SK-N-SH (cell line): ENCODE results near the gene OR51E1. TPM values are rescaled to one million over a fixed set of nuclear protein-coding genes. Genes with fewer than 3 reads are reported as not detected.

ENCODE experiments used
- CTCF ChIA-PET: fragments of 300-600, 350-600 bp; formaldehyde crosslinking; extraction: SDS; loops from one replicate; lab custom pipeline; 2021; lab: Yijun Ruan, JAX
- POLR2A ChIA-PET: fragments of 350-600 bp; sonication (Branson Sonifier 250); formaldehyde crosslinking; extraction: SDS; loops from one replicate; lab custom pipeline; 2020; ENCODE audit warnings: antibody characterized with exemption, inconsistent platforms; lab: Yijun Ruan, JAX
- DNase-seq: peaks from one replicate; pipeline ENCODE4 v3.0.0; 2012
- H2AFZ ChIP-seq: fragments of 200-600 bp; sonication (generic); 2 replicates; pipeline ENCODE4 v1.8.1; 2016; ENCODE audit warnings: antibody characterized with exemption, mild to moderate bottlenecking, low read depth
- H3F3A ChIP-seq: fragments of 200-600 bp; sonication (generic); replicated peaks from 2 replicates; pipeline ENCODE3; 2016; ENCODE audit warnings: antibody characterized with exemption, mild to moderate bottlenecking; ENCODE audit not compliant: insufficient read depth
- H3K27ac ChIP-seq, 2 experiments: fragments of 200-500 bp in 1 of 2; fragments of 200-600 bp in 1 of 2; sonication (Bioruptor generic) in 1 of 2; sonication (generic), shearing (Covaris generic) in 1 of 2; 2 replicates each; pipeline versions ENCODE4 v1.5.1 to v1.6.1; 2014 to 2016; ENCODE audit warnings: low read depth in 2 of 2, inconsistent platforms in 1 of 2, low read length in 1 of 2, mild to moderate bottlenecking in 1 of 2, mixed read lengths in 1 of 2
- H3K27me3 ChIP-seq: fragments of 200-600 bp; sonication (generic), shearing (Covaris generic); 2 replicates; pipeline ENCODE4 v1.6.1; 2016; ENCODE audit warnings: mixed run types; ENCODE audit not compliant: insufficient read depth
- H3K36me3 ChIP-seq, 2 experiments: fragments of 200-500 bp in 1 of 2; fragments of 200-600 bp in 1 of 2; sonication (Bioruptor generic) in 1 of 2; sonication (generic) in 1 of 2; replicated peaks in 1 of 2; 2 replicates each; pipeline versions ENCODE3 to v1.5.1; 2014 to 2016; ENCODE audit warnings: low read length in 1 of 2, mild to moderate bottlenecking in 1 of 2; ENCODE audit not compliant: insufficient read depth in 2 of 2, control insufficient read depth in 1 of 2
- H3K4me1 ChIP-seq, 2 experiments: fragments of 200-500 bp in 1 of 2; fragments of 200-600 bp in 1 of 2; sonication (Bioruptor generic) in 1 of 2; sonication (generic), shearing (Covaris generic) in 1 of 2; 2 replicates each; pipeline versions ENCODE4 v1.5.1 to v1.6.1; 2014 to 2016; ENCODE audit warnings: low read depth in 1 of 2, low read length in 1 of 2, mixed run types in 1 of 2; ENCODE audit not compliant: insufficient read depth in 2 of 2, control insufficient read depth in 1 of 2
- H3K4me2 ChIP-seq: fragments of 200-600 bp; sonication (generic), shearing (Covaris generic); 2 replicates; pipeline ENCODE4 v1.6.1; 2017; ENCODE audit warnings: mixed run types
- H3K4me3 ChIP-seq, 2 experiments: fragments of 200-500 bp in 1 of 2; fragments of 200-600 bp in 1 of 2; sonication (Bioruptor generic) in 1 of 2; sonication (generic), shearing (Covaris generic) in 1 of 2; 2 replicates each; pipeline versions ENCODE4 v1.5.1 to v1.8.1; 2014 to 2016; ENCODE audit warnings: low read depth in 2 of 2, inconsistent platforms in 1 of 2, low read length in 1 of 2, mild to moderate bottlenecking in 1 of 2, mixed read lengths in 1 of 2, moderate library complexity in 1 of 2
- H3K79me2 ChIP-seq: fragments of 200-600 bp; sonication (generic); 2 replicates; pipeline ENCODE4 v1.8.1; 2017; ENCODE audit warnings: mild to moderate bottlenecking; ENCODE audit not compliant: insufficient read depth
- H3K9ac ChIP-seq: fragments of 200-600 bp; sonication (generic); 2 replicates; pipeline ENCODE4 v1.6.1; 2017; ENCODE audit warnings: mixed run types
- H3K9me2 ChIP-seq: fragments of 200-600 bp; sonication (generic); 2 replicates; pipeline ENCODE4 v1.6.1; 2017; ENCODE audit warnings: mixed run types
- H3K9me3 ChIP-seq: fragments of 200-600 bp; sonication (generic); 2 replicates; pipeline ENCODE4 v1.6.1; 2017; ENCODE audit warnings: mixed run types, mild to moderate bottlenecking, moderate library complexity
- H4K20me1 ChIP-seq: fragments of 200-600 bp; sonication (generic); 2 replicates; pipeline ENCODE4 v1.6.1; 2017; ENCODE audit warnings: mild to moderate bottlenecking, mixed run types; ENCODE audit not compliant: insufficient read depth
- CHD2 ChIP-seq: fragments of 150-350 bp; IDR thresholded peaks from 2 replicates; pipeline ENCODE4 v1.6.1; 2018; ENCODE audit warnings: low read length; ENCODE audit not compliant: partially characterized antibody
- EZH2phosphoT487 ChIP-seq: fragments of 200-600 bp; sonication (generic); IDR thresholded peaks from 2 replicates; pipeline ENCODE4 v1.6.1; 2017; ENCODE audit warnings: low read depth, mixed run types, mild to moderate bottlenecking, antibody characterized with exemption, moderate library complexity, borderline replicate concordance
- FOSL2 ChIP-seq: IDR thresholded peaks from 2 replicates; pipeline ENCODE4 v1.4.0; 2012; ENCODE audit warnings: low read depth, mild to moderate bottlenecking, moderate library complexity, borderline replicate concordance
- FOXM1 ChIP-seq: IDR thresholded peaks from 2 replicates; pipeline ENCODE4 v1.4.0; 2012; ENCODE audit warnings: low read depth, mild to moderate bottlenecking
- GABPA ChIP-seq: IDR thresholded peaks from 2 replicates; pipeline ENCODE4 v1.4.0; 2012; ENCODE audit warnings: low read depth, mild to moderate bottlenecking
- JUND ChIP-seq: IDR thresholded peaks from 2 replicates; pipeline ENCODE4 v1.4.0; 2012
- NFIC ChIP-seq: IDR thresholded peaks from 2 replicates; pipeline ENCODE4 v1.4.0; 2012; ENCODE audit warnings: borderline replicate concordance
- NRF1 ChIP-seq: IDR thresholded peaks from 2 replicates; pipeline ENCODE4 v1.6.1; 2012; ENCODE audit warnings: low read depth, mild to moderate bottlenecking, low read length
- POLR2AphosphoS5 ChIP-seq: IDR thresholded peaks from 2 replicates; pipeline ENCODE4 v1.6.1; 2012; ENCODE audit warnings: low read depth, low read length
- RXRA ChIP-seq: IDR thresholded peaks from 2 replicates; pipeline ENCODE4 v1.4.0; 2012; ENCODE audit warnings: low read depth, mild to moderate bottlenecking, borderline replicate concordance
- SIN3A ChIP-seq: IDR thresholded peaks from 2 replicates; pipeline ENCODE4 v1.6.1; 2012; ENCODE audit warnings: low read depth, mild to moderate bottlenecking, low read length, moderate library complexity, borderline replicate concordance
- SMC3 ChIP-seq: IDR thresholded peaks from 2 replicates; pipeline ENCODE4 v1.6.1; 2012; ENCODE audit warnings: low read depth, low read length, improper control_type of control experiment
- TAF1 ChIP-seq: IDR thresholded peaks from 2 replicates; pipeline ENCODE4 v1.6.1; 2012; ENCODE audit warnings: low read depth, mild to moderate bottlenecking, low read length, moderate library complexity, borderline replicate concordance
- TCF12 ChIP-seq: IDR thresholded peaks from 2 replicates; pipeline ENCODE4 v1.4.0; 2012
- TEAD4 ChIP-seq: IDR thresholded peaks from 2 replicates; pipeline ENCODE4 v1.4.0; 2012; ENCODE audit warnings: mild to moderate bottlenecking, borderline replicate concordance; ENCODE audit not compliant: insufficient read depth
- YY1 ChIP-seq: IDR thresholded peaks from 2 replicates; pipeline ENCODE4 v1.4.0; 2012; ENCODE audit warnings: low read depth, mild to moderate bottlenecking
- WGBS: methylation state at CpG from one replicate; pipeline ENCODE4 v1.1.6; 2017; ENCODE audit warnings: low lambda C conversion rate; 5-methylcytosine and 5-hydroxymethylcytosine counted together
- polyA plus RNA-seq, 3 experiments: library from polyadenylated mRNA; depleted of rRNA; stranded (reverse); fragments of >200 nt; gene quantifications; 2 replicates each; pipeline ENCODE4 v1.2.3, GENCODE V29; 2012
- TF ChIP-seq, protein P1 (sequence below): IDR thresholded peaks from 2 replicates; pipeline ENCODE4 v1.4.0; 2012; ENCODE audit warnings: low read depth
- TF ChIP-seq, protein P2 (sequence below): IDR thresholded peaks from 2 replicates; pipeline ENCODE4 v1.4.0; 2012; ENCODE audit warnings: low read depth, borderline replicate concordance
- TF ChIP-seq, protein P3 (sequence below): IDR thresholded peaks from 2 replicates; pipeline ENCODE4 v1.4.0; 2012; ENCODE audit warnings: low read depth, borderline replicate concordance
- TF ChIP-seq, protein P4 (sequence below): fragments of 150-350 bp; IDR thresholded peaks from 2 replicates; pipeline ENCODE4 v1.6.1; 2017; ENCODE audit warnings: antibody characterized with exemption, low read length, low read depth, borderline replicate concordance

OR51E1 gene
- polyA plus RNA-seq, 1 of the 3 experiments (the other 2 are of a cell fraction) = not detected

DNA sequence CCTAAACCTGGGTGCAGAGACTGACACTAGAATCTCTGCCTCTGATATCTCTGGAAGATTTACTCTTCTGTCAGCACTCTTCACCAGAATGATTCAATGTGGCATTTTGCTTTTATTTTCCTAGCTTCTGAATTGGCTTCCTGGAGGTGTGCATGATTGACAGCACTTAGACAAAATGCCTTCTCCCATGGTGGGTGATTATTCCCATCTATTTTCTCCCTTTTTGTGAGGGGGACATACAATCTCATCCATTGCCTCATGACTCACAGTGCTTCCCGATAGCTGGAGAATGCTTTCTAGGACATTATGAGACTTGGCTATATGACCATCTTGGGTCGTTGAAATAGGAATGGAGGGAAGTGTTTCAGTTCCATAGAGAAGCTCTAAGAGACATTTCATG, 31.8 kb upstream of the OR51E1 start:
- no peak overlapping the region for H3K9ac ChIP-seq
- no peaks in the 10 kb centered on the region for H3F3A ChIP-seq
- no peak overlapping the region for H2AFZ ChIP-seq
- H3K36me3 ChIP-seq = no peaks in the 10 kb centered on the region
- no peak overlapping the region for H3K27ac ChIP-seq
- ChIA-PET CTCF (interaction anchor here (2.5 kb wide), 1 partner anchor 13 kb away, joined by 12 read pairs; no protein-coding TSS in a partner anchor), POLR2A (no interaction called here)
- no peaks in the 10 kb centered on the region; the same call in 1 of the 2 replicates for H3K79me2 ChIP-seq
- H4K20me1 ChIP-seq = no peaks in the 10 kb centered on the region
- no peaks in the 10 kb centered on the region for H3K9me3 ChIP-seq
- no peak overlapping the region for H3K4me3 ChIP-seq
- no peaks in the 10 kb centered on the region for H3K27me3 ChIP-seq
- WGBS = 21% methylated on average over 2 of the region's 2 CpGs
- H3K4me1 ChIP-seq = peaks cover 0 to 6% of the 10 kb centered on the region in 2 experiments; a peak in 2 of 4 replicates
- H3K9me2 ChIP-seq = no peaks in the 10 kb centered on the region
- TF ChIP-seq SIN3A = no peak
- no peak for TF ChIP-seq FOSL2
- TF ChIP-seq TAF1 = no peak
- TF ChIP-seq GABPA = no peak
- TF ChIP-seq, protein P1, sequence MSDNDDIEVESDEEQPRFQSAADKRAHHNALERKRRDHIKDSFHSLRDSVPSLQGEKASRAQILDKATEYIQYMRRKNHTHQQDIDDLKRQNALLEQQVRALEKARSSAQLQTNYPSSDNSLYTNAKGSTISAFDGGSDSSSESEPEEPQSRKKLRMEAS = no peak
- no peak for TF ChIP-seq TEAD4
- no peak for TF ChIP-seq SMC3
- TF ChIP-seq, protein P2, sequence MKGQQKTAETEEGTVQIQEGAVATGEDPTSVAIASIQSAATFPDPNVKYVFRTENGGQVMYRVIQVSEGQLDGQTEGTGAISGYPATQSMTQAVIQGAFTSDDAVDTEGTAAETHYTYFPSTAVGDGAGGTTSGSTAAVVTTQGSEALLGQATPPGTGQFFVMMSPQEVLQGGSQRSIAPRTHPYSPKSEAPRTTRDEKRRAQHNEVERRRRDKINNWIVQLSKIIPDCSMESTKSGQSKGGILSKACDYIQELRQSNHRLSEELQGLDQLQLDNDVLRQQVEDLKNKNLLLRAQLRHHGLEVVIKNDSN = no peak
- TF ChIP-seq NFIC = no peak
- TF ChIP-seq, protein P3, sequence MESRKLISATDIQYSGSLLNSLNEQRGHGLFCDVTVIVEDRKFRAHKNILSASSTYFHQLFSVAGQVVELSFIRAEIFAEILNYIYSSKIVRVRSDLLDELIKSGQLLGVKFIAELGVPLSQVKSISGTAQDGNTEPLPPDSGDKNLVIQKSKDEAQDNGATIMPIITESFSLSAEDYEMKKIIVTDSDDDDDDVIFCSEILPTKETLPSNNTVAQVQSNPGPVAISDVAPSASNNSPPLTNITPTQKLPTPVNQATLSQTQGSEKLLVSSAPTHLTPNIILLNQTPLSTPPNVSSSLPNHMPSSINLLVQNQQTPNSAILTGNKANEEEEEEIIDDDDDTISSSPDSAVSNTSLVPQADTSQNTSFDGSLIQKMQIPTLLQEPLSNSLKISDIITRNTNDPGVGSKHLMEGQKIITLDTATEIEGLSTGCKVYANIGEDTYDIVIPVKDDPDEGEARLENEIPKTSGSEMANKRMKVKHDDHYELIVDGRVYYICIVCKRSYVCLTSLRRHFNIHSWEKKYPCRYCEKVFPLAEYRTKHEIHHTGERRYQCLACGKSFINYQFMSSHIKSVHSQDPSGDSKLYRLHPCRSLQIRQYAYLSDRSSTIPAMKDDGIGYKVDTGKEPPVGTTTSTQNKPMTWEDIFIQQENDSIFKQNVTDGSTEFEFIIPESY = no peak
- TF ChIP-seq EZH2phosphoT487 = no peak
- no peak for TF ChIP-seq POLR2AphosphoS5
- TF ChIP-seq JUND = no peak
- no peak for TF ChIP-seq CHD2
- no peak for TF ChIP-seq TCF12
- H3K4me2 ChIP-seq = no peak overlapping the region
- no peak for DNase-seq

DNA sequence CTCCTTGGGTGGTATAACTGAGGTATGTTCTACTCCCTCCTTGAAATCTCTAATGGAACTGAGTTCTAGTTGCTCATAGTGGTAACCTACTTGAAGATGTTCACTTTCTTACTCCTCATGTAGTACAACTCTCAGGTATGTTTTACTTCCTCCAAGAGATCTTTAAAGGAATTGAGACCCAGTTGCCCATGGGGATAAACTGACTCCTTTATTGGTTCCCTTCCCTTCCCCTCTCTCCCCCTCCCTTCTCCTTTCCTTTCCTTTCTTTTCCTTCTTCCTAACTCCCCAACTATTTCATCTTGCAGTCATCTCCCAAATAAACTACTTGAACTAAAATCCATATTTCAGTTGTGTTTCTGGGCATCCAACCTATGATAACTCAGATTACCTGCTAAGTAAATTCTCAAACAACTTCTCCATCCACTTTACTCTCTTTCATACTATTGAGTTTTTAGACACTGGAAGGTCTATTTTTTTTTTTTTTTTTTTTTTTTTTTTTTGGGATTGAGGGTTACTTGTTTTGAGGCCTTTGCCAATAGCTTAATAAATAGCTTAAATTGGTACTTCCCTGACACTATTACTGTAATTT, 27.8 kb upstream of the OR51E1 start:
- peaks cover 8% of the 10 kb centered on the region; the same call in 1 of the 2 replicates for H3K27me3 ChIP-seq
- H3K27ac ChIP-seq = no peak overlapping the region
- ChIA-PET CTCF (interaction anchor here (1.3 kb wide), 1 partner anchor 21 kb away, joined by 6 read pairs; the partner anchor contains the start of gene OR51D1), POLR2A (no interaction called here)
- H3K79me2 ChIP-seq = no peaks in the 10 kb centered on the region
- no peaks in the 10 kb centered on the region for H3K4me1 ChIP-seq
- H3K9me2 ChIP-seq = no peaks in the 10 kb centered on the region
- no peak overlapping the region for H3K4me2 ChIP-seq
- H2AFZ ChIP-seq = no peak overlapping the region
- no peak for DNase-seq
- no peaks in the 10 kb centered on the region for H3K9me3 ChIP-seq
- no peaks in the 10 kb centered on the region for H3K36me3 ChIP-seq
- H3K4me3 ChIP-seq = no peak overlapping the region
- H3F3A ChIP-seq = no peaks in the 10 kb centered on the region
- H3K9ac ChIP-seq = no peak overlapping the region
- no peaks in the 10 kb centered on the region for H4K20me1 ChIP-seq
- TF ChIP-seq FOXM1 (no peak), SIN3A (no peak), CHD2 (no peak), JUND (no peak), RXRA (no peak), NRF1 (no peak), YY1 (no peak), GABPA (no peak)
- TF ChIP-seq, protein P1 = no peak
- TF ChIP-seq, protein P2 = no peak
- TF ChIP-seq, protein P4, sequence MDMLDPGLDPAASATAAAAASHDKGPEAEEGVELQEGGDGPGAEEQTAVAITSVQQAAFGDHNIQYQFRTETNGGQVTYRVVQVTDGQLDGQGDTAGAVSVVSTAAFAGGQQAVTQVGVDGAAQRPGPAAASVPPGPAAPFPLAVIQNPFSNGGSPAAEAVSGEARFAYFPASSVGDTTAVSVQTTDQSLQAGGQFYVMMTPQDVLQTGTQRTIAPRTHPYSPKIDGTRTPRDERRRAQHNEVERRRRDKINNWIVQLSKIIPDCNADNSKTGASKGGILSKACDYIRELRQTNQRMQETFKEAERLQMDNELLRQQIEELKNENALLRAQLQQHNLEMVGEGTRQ = no peak
